NCI-H2107 (cell line): ENCODE measurements around the gene TGM4.

ENCODE experiments used
- DNase-seq: peaks from one replicate; lab custom pipeline; 2025; lab: John Stamatoyannopoulos, UW

Gene TGM4

DNA sequence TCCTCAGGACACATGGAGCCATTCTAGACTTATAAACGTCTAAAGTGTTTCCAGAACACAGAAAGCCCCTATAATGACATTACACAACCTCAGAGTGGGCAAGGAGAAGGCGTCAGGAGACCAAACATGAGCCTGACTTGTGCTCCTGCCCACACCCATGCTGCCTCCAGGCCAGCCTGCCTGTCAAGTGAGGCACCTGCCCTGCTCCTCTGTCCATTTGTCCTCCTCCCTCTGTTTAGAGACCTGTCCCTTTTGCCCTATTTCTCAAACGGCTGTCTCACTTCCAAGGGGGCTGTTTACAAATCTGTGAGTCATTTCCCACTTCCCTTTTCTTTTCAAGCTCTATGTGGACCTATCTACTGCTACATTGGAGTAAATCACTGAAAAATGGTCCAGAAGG lies 80.6 kb downstream of the TGM4 start:
- no peak for DNase-seq

DNA sequence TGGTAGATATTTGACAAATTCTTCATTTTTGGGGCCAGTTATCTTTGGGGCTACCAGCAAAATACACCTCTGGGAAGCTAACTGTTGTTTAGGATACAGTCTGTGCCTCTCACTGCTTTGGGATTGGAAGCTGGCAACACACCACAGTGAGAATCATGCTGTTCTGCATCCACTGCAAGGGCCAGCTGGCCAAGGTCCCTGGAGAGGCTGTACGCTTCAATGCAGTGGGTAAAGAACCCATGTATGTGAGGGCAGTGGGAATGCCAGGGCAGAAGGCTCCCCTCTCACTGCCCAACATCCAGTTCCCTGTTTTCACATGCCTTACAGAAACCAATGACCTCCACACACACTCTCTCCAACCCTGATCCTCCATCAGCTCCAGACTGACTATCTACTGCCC lies 81.5 kb downstream of the TGM4 start:
- no peak for DNase-seq

DNA sequence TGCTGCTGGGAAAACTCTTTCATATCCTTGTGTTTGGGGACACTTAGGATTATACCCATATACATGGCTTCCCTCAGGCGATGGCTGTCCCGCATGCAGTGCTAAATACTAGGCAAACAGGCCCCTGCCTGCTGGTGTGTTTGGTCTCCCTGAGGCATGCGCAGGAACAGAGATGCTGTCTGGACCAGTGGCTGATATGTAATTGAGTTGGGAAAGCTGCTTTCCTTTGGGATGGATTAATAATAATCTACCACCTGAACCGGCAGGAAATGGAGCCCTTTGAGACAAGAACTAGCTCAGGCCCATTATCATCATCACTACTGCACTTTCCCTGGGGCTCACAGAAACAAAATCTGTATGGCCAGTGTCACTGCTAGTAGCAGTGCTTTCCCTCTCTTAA lies 83.6 kb downstream of the TGM4 start:
- no peak for DNase-seq

DNA sequence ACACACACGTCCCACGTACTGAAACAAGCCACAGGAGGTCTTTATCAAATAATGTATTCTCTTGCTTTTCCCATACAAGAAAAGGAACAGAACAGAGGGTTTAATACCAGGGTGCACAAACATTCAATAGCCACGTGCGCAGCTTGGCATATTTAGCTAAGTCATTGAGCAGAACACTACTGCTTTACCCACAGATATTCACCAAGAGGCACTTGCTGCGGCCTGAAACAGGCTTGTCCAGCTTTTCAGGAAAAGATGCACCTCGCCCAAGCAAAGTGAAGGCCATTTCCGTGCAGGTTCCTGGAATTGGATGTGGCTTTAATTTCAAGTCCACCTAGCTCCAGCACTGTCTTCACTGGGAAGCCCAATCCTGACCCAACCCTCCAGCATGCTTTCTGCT lies 84.0 kb downstream of the TGM4 start:
- no peak for DNase-seq

DNA sequence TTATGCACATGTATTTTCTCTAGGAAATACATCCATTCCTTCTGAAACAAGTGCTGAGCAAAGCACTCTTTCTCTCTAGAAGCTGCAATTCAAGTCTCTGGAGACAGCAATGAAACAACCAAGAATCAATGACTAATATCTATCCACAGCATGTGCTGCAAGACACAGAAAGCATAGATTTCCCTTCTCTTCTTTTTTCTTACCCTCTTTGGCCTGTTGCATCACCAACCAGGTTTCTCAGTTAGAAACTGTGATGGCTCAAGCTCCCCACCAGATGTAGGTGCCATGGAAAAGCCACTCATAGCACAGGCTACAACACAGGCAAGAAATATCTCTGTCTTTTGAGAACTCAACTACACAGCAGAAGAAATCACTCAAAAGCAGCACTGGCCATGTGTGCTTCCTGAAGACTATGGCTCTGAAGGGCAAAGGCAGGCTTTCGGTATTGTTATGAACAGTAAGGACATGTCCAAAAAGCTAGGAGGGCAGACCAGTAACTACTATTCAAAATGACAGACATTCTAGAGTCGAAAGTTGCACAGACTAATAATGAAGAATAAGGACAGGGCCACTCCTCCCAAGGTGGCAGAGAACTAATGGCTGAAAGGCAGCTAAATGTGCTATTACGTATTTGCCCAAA lies 86.1 kb downstream of the TGM4 start:
- no peak for DNase-seq

DNA sequence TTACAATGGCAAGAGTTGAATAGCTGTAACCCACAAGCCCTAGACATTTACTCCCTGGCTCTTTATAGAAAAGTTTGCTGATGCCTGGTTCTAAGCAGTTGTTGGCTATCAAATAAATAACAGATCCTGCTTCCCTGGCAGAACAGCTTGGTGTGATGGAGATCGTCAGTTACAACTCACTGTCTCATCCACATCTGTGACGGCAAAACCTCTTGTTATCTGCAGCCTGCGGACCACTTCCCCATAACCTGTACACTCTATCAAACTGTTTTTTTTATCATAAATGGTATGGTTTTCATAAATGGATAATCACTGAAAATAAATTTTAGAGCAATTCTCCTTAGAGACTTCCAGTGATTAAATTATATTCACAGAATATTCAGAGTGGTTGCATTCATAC lies 87.5 kb downstream of the TGM4 start:
- no peak for DNase-seq

DNA sequence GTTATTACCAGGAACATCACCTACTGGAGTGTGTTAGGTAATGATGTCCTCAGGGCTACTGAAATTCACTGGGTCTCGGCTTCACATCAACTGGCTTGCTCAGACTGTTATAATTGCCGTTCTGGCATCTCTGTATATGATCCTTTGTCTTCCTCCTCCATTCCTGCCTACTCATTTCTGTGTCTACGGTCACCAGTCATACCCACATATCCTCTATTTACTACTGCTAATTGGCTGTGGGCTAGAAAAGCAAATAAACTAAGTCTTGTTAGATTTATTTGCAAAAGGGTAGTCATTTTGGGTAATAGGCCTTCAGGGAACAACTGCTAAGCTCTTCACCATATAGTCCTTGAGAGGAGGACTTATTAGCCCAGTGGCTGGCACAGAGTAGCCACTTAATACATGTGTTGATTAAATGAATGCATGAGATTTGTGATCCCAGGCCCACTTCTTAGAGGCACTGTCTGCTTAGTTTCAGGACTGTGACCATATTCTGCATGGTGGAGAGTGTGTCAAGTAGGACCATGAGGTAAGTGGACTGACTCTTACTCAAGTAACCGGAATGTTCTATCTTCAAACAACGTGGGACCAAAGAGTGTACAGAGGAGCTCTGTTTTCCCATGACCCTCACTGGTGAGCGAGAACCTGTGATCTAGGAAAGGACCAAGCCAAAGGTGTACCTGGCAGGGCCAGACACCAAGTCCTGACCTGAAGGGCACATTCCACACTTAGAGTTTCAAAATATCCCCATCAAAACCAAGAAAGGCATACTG lies 88.4 kb downstream of the TGM4 start:
- no peak for DNase-seq

DNA sequence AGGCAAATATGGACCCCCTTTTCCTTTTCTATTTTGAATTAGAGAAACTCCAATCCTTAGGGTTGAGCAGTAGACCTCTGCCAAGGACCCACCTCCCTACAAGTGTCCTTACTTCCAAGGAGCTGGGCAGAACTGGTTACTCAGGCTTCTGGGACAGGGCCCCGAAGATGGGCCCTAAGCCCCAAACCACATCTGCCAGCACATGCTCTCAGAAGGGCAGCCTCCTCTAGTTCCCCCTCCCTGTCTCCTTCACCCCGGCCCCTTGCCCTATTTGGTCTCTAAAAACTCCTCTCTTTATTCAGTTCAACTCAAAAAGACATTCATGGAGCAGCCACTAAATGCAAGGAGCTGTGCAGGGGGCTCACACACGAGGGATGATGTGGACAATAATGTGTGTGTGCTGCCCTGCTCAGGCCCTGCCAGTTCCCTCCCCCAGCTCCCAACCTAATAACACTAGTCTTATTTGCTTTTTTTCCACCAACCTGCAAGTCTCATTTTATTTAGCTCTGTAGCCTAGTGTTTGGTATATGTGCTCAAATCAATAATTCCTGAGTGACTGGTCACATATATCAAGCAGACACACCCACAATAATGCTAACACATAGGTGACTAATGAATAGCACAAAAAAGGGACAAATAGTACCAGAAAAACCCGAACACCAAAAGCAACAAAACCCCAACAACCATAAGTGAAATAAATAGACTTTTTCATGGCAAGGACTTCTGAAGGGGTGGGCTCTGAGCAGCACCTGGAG lies 89.3 kb downstream of the TGM4 start:
- no peak for DNase-seq
